HEK293 (cell line): Measurements from ENCODE around the gene FANK1.

Source experiments
- CTCF ChIA-PET: fragments of 350-600 bp; formaldehyde crosslinking; extraction: SDS; loops from one replicate; lab custom pipeline; 2021; ENCODE audit warnings: antibody characterized with exemption; lab: Yijun Ruan, JAX
- POLR2A ChIA-PET: fragments of 300-600 bp; formaldehyde crosslinking; extraction: SDS; loops from one replicate; lab custom pipeline; 2020; ENCODE audit warnings: antibody characterized with exemption, inconsistent platforms; lab: Yijun Ruan, JAX
- H3K27ac ChIP-seq: fragments of 200-500 bp; sonication (Bioruptor generic); 2 replicates; pipeline ENCODE4 v1.5.1; 2014; ENCODE audit warnings: low read depth, low read length, control low read depth, inconsistent platforms; ENCODE audit errors: extremely low read depth
- H3K36me3 ChIP-seq, 2 experiments: fragments of 200-500 bp in 1 of 2; sonication (Bioruptor generic) in 1 of 2; 1 replicate in 1 of 2; 2 replicates in 1 of 2; pipeline ENCODE4 v1.5.1; 2014 to 2017; ENCODE audit warnings: inconsistent platforms in 2 of 2, low read length in 2 of 2; ENCODE audit not compliant: control insufficient read depth in 2 of 2, insufficient read depth in 1 of 2
- H3K4me1 ChIP-seq: fragments of 200-500 bp; sonication (Bioruptor generic); 2 replicates; pipeline ENCODE4 v1.5.1; 2014; ENCODE audit warnings: mild to moderate bottlenecking, low read length, inconsistent platforms; ENCODE audit not compliant: control insufficient read depth, insufficient read depth
- H3K4me3 ChIP-seq: 2 replicates; pipeline ENCODE4 v1.5.1; 2011; ENCODE audit warnings: low read depth, mild to moderate bottlenecking, control low read depth, low read length, moderate library complexity
- H3K9me3 ChIP-seq: fragments of 200-500 bp; sonication (Bioruptor generic); 2 replicates; pipeline ENCODE4 v1.5.1; 2014; ENCODE audit warnings: low read depth, low read length, inconsistent platforms; ENCODE audit not compliant: control insufficient read depth, insufficient read depth
- KLF16 ChIP-seq: fragments of 450-650 bp; formaldehyde crosslinking; IDR thresholded peaks from 2 replicates; pipeline ENCODE4 v1.5.1; 2017; ENCODE audit warnings: missing biosample characterization, missing genetic modification characterization
- KLF8 ChIP-seq: fragments of 450-650 bp; formaldehyde crosslinking; IDR thresholded peaks from 2 replicates; pipeline ENCODE4 v1.5.1; 2016; ENCODE audit warnings: missing biosample characterization, missing genetic modification characterization
- MEIS1 ChIP-seq: sonication (generic); formaldehyde crosslinking; IDR thresholded peaks from 2 replicates; pipeline ENCODE4 v1.8.1; 2022; ENCODE audit warnings: missing genetic modification reagents, mild to moderate bottlenecking, borderline replicate concordance
- OVOL3 ChIP-seq: fragments of 450-650 bp; formaldehyde crosslinking; IDR thresholded peaks from 2 replicates; pipeline ENCODE4 v1.5.1; 2016; ENCODE audit warnings: missing biosample characterization, missing genetic modification characterization
- SALL2 ChIP-seq: fragments of 450-650 bp; formaldehyde crosslinking; IDR thresholded peaks from 2 replicates; pipeline ENCODE4 v1.5.0; 2017; ENCODE audit warnings: missing biosample characterization, mild to moderate bottlenecking, missing genetic modification characterization, borderline replicate concordance
- YY2 ChIP-seq: fragments of 450-650 bp; formaldehyde crosslinking; IDR thresholded peaks from 2 replicates; pipeline ENCODE4 v1.5.1; 2016; ENCODE audit warnings: missing biosample characterization, missing genetic modification characterization
- ZEB2 ChIP-seq: fragments of 450-650 bp; formaldehyde crosslinking; IDR thresholded peaks from 2 replicates; pipeline ENCODE4 v1.5.1; 2016; ENCODE audit warnings: missing biosample characterization, missing genetic modification characterization
- ZFP69B ChIP-seq: fragments of 450-650 bp; formaldehyde crosslinking; IDR thresholded peaks from 2 replicates; pipeline ENCODE4 v1.5.1; 2016; ENCODE audit warnings: missing biosample characterization, missing genetic modification characterization
- ZNF114 ChIP-seq: fragments of 450-650 bp; formaldehyde crosslinking; IDR thresholded peaks from 2 replicates; pipeline ENCODE4 v1.5.0; 2017; ENCODE audit warnings: missing biosample characterization, missing genetic modification characterization
- ZNF146 ChIP-seq: fragments of 450-650 bp; formaldehyde crosslinking; IDR thresholded peaks from 2 replicates; pipeline ENCODE4 v1.5.1; 2016; ENCODE audit warnings: missing biosample characterization, missing genetic modification characterization
- ZNF19 ChIP-seq: fragments of 450-650 bp; formaldehyde crosslinking; IDR thresholded peaks from 2 replicates; pipeline ENCODE4; 2016; ENCODE audit warnings: missing biosample characterization, missing genetic modification characterization, low read depth
- ZNF221 ChIP-seq: fragments of 450-650 bp; formaldehyde crosslinking; IDR thresholded peaks from 2 replicates; pipeline ENCODE4 v1.5.1; 2017; ENCODE audit warnings: missing biosample characterization, missing genetic modification characterization, borderline replicate concordance
- ZNF24 ChIP-seq: fragments of 450-650 bp; formaldehyde crosslinking; IDR thresholded peaks from 2 replicates; pipeline ENCODE4 v1.5.1; 2016; ENCODE audit warnings: missing biosample characterization, missing genetic modification characterization
- ZNF416 ChIP-seq: fragments of 450-650 bp; formaldehyde crosslinking; IDR thresholded peaks from 2 replicates; pipeline ENCODE4 v1.5.1; 2016; ENCODE audit warnings: missing biosample characterization, missing genetic modification characterization
- ZNF433 ChIP-seq: fragments of 450-650 bp; formaldehyde crosslinking; IDR thresholded peaks from 2 replicates; pipeline ENCODE4 v1.5.1; 2016; ENCODE audit warnings: missing biosample characterization, missing genetic modification characterization, low read depth
- ZNF544 ChIP-seq: fragments of 450-650 bp; formaldehyde crosslinking; IDR thresholded peaks from 2 replicates; pipeline ENCODE4 v1.5.0; 2017; ENCODE audit warnings: missing biosample characterization, missing genetic modification characterization
- ZNF555 ChIP-seq: fragments of 450-650 bp; formaldehyde crosslinking; conservative IDR thresholded peaks from 2 replicates; pipeline ENCODE4 v1.5.1; 2017; ENCODE audit warnings: missing biosample characterization, mild to moderate bottlenecking, missing genetic modification characterization, inconsistent platforms
- ZNF610 ChIP-seq: fragments of 450-650 bp; formaldehyde crosslinking; IDR thresholded peaks from 2 replicates; pipeline ENCODE4 v1.5.1; 2016; ENCODE audit warnings: missing biosample characterization, missing genetic modification characterization, borderline replicate concordance
- ZNF664 ChIP-seq: fragments of 450-650 bp; formaldehyde crosslinking; IDR thresholded peaks from 2 replicates; pipeline ENCODE4 v1.5.1; 2016; ENCODE audit warnings: missing biosample characterization, missing genetic modification characterization
- ZNF776 ChIP-seq: fragments of 450-650 bp; formaldehyde crosslinking; IDR thresholded peaks from 2 replicates; pipeline ENCODE4 v1.5.0; 2017; ENCODE audit warnings: missing biosample characterization, missing genetic modification characterization, borderline replicate concordance
- ZNF830 ChIP-seq: fragments of 450-650 bp; IDR thresholded peaks from 2 replicates; pipeline ENCODE4 v1.5.0; 2018; ENCODE audit warnings: missing biosample characterization, missing genetic modification characterization, low read depth, mild to moderate bottlenecking, moderate library complexity
- TF ChIP-seq, protein P1 (sequence below): fragments of 450-650 bp; formaldehyde crosslinking; IDR thresholded peaks from 2 replicates; pipeline ENCODE4 v1.5.1; 2016; ENCODE audit warnings: missing biosample characterization, missing genetic modification characterization
- TF ChIP-seq, protein P2 (sequence below): fragments of 450-650 bp; formaldehyde crosslinking; IDR thresholded peaks from 2 replicates; pipeline ENCODE4 v1.5.1; 2016; ENCODE audit warnings: missing biosample characterization, missing genetic modification characterization, borderline replicate concordance
- TF ChIP-seq, protein P3 (sequence below): fragments of 450-650 bp; formaldehyde crosslinking; IDR thresholded peaks from 2 replicates; pipeline ENCODE4 v1.5.1; 2017; ENCODE audit warnings: missing biosample characterization, missing genetic modification characterization
- TF ChIP-seq, protein P4 (sequence below): fragments of 450-650 bp; formaldehyde crosslinking; IDR thresholded peaks from 2 replicates; pipeline ENCODE4 v1.5.1; 2016; ENCODE audit warnings: missing biosample characterization, missing genetic modification characterization
- TF ChIP-seq, protein P5 (sequence below): fragments of 450-650 bp; formaldehyde crosslinking; IDR thresholded peaks from 2 replicates; pipeline ENCODE4 v1.5.1; 2016; ENCODE audit warnings: missing biosample characterization, missing genetic modification characterization

FANK1 gene

DNA sequence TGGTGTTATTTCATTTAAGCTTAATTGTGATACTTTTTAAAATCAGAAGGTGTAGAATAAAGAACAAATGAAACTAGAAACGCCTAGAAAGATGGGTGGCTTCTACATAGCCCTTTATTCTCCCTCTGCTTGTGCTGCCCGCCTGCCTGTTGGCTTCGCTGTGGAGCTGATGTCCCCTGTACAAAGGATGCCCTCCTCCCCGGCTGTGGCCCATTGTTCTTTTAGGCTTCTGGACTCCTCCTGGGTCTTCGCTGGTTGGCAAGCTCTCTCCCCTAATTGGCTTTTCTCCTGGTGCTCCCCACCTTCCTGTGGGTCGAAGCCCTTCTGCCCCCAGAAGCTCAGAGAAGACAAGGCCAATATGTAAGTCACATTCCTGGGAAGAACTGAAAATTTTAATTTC, 98.2 kb downstream of the FANK1 start:
- no peaks in the 10 kb centered on the region for H3K9me3 ChIP-seq
- no peaks in the 10 kb centered on the region for H3K4me1 ChIP-seq
- no peak overlapping the region for H3K4me3 ChIP-seq
- H3K36me3 ChIP-seq = no peaks in the 10 kb centered on the region
- TF ChIP-seq ZNF610 (tag by site-specific recombination) (no peak), MEIS1 (CRISPR knock-in tag) (no peak), ZNF24 (no peak), YY2 (no peak), ZNF555 (tag by site-specific recombination) (no peak), ZFP69B (tag by site-specific recombination) (no peak)
- CTCF ChIA-PET = interaction anchor here (0.5 kb wide), 2 partner anchors 43 to 422 kb away, joined by 3 to 6 read pairs; no protein-coding TSS in a partner anchor
- no peak overlapping the region for H3K27ac ChIP-seq
- POLR2A ChIA-PET = no interaction called here

DNA sequence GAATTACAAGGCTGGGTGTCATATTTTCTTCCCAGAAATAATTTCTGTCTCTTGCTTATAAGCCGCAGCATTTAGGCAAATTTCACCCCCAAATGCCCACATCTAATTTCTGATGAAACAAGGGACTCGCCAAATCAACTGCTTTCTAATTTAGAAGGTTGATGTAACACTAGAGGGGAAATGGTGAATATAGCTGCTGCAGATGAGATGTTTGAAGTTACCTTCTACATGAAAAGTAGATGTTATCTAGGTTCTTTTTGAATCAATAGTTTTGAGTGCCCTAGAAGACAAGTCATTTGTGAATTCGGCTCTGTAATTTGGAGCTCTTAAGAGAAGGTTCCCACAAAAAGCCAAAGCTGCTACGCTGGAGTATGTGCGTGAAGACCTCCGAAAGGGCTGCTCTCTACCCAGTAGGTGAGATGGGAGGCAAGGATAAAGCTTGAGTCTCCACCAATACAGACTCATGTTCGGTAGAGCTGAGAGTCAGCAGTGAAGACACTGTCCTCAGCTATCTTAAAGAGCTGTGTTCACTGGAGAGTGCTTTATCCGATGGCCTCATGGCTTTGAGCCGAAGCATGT, 99.5 kb downstream of the FANK1 start:
- H3K4me1 ChIP-seq = no peaks in the 10 kb centered on the region
- H3K9me3 ChIP-seq = no peaks in the 10 kb centered on the region
- POLR2A ChIA-PET = no interaction called here
- no peak for TF ChIP-seq ZNF19
- TF ChIP-seq KLF8 (tag by site-specific recombination) = no peak
- TF ChIP-seq ZNF544 (tag by site-specific recombination) = no peak
- TF ChIP-seq, protein P1, sequence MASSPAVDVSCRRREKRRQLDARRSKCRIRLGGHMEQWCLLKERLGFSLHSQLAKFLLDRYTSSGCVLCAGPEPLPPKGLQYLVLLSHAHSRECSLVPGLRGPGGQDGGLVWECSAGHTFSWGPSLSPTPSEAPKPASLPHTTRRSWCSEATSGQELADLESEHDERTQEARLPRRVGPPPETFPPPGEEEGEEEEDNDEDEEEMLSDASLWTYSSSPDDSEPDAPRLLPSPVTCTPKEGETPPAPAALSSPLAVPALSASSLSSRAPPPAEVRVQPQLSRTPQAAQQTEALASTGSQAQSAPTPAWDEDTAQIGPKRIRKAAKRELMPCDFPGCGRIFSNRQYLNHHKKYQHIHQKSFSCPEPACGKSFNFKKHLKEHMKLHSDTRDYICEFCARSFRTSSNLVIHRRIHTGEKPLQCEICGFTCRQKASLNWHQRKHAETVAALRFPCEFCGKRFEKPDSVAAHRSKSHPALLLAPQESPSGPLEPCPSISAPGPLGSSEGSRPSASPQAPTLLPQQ (tag by site-specific recombination) = no peak
- TF ChIP-seq ZNF830 (tag by site-specific recombination) = no peak
- TF ChIP-seq ZNF221 = no peak
- TF ChIP-seq ZNF433 (tag by site-specific recombination) = no peak
- no peak for TF ChIP-seq ZNF416 (tag by site-specific recombination)
- TF ChIP-seq, protein P2, sequence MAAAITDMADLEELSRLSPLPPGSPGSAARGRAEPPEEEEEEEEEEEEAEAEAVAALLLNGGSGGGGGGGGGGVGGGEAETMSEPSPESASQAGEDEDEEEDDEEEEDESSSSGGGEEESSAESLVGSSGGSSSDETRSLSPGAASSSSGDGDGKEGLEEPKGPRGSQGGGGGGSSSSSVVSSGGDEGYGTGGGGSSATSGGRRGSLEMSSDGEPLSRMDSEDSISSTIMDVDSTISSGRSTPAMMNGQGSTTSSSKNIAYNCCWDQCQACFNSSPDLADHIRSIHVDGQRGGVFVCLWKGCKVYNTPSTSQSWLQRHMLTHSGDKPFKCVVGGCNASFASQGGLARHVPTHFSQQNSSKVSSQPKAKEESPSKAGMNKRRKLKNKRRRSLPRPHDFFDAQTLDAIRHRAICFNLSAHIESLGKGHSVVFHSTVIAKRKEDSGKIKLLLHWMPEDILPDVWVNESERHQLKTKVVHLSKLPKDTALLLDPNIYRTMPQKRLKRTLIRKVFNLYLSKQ (tag by site-specific recombination) = no peak
- no peak for TF ChIP-seq KLF16 (tag by site-specific recombination)
- H3K27ac ChIP-seq = no peak overlapping the region
- no peak overlapping the region for H3K4me3 ChIP-seq
- CTCF ChIA-PET = interaction anchor here (0.7 to 0.8 kb wide), 2 partner anchors 13 to 508 kb away, joined by 3 read pairs; no protein-coding TSS in a partner anchor
- H3K36me3 ChIP-seq = no peaks in the 10 kb centered on the region

DNA sequence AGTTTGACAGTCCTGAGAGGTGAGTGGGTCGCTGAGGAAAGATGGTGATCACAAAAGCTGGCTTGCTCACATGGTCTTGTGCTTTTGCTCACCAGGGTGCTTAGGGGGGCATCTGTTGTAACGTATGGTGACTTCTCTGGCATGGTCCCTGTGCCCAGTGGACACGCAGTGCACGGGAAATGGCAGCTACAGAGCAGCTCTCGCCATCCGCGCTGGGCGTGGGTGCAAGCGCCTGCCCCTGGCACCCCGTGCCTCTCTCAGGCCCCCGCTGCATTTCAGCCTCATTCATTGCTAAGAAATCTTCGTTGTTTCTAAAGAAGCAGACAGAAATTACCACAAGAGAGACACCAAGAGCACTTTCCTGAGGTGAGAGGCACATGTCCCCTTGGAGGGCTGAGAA, 101.2 kb downstream of the FANK1 start:
- ChIA-PET CTCF (interaction anchor here (0.7 to 0.8 kb wide), 2 partner anchors 12 to 24 kb away, joined by 3 read pairs; no protein-coding TSS in a partner anchor), POLR2A (no interaction called here)
- H3K4me3 ChIP-seq = no peak overlapping the region
- H3K4me1 ChIP-seq = no peaks in the 10 kb centered on the region
- H3K9me3 ChIP-seq = no peaks in the 10 kb centered on the region
- H3K27ac ChIP-seq = no peak overlapping the region
- H3K36me3 ChIP-seq = no peaks in the 10 kb centered on the region
- TF ChIP-seq SALL2 (tag by site-specific recombination) = no peak
- TF ChIP-seq ZNF776 = no peak
- TF ChIP-seq, protein P3, sequence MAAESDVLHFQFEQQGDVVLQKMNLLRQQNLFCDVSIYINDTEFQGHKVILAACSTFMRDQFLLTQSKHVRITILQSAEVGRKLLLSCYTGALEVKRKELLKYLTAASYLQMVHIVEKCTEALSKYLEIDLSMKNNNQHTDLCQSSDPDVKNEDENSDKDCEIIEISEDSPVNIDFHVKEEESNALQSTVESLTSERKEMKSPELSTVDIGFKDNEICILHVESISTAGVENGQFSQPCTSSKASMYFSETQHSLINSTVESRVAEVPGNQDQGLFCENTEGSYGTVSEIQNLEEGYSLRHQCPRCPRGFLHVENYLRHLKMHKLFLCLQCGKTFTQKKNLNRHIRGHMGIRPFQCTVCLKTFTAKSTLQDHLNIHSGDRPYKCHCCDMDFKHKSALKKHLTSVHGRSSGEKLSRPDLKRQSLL (tag by site-specific recombination) = no peak
- no peak for TF ChIP-seq OVOL3
- no peak for TF ChIP-seq ZNF114
- TF ChIP-seq, protein P4, sequence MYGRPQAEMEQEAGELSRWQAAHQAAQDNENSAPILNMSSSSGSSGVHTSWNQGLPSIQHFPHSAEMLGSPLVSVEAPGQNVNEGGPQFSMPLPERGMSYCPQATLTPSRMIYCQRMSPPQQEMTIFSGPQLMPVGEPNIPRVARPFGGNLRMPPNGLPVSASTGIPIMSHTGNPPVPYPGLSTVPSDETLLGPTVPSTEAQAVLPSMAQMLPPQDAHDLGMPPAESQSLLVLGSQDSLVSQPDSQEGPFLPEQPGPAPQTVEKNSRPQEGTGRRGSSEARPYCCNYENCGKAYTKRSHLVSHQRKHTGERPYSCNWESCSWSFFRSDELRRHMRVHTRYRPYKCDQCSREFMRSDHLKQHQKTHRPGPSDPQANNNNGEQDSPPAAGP = no peak
- no peak for TF ChIP-seq ZNF146 (tag by site-specific recombination)
- no peak for TF ChIP-seq ZEB2 (tag by site-specific recombination)
- TF ChIP-seq, protein P5, sequence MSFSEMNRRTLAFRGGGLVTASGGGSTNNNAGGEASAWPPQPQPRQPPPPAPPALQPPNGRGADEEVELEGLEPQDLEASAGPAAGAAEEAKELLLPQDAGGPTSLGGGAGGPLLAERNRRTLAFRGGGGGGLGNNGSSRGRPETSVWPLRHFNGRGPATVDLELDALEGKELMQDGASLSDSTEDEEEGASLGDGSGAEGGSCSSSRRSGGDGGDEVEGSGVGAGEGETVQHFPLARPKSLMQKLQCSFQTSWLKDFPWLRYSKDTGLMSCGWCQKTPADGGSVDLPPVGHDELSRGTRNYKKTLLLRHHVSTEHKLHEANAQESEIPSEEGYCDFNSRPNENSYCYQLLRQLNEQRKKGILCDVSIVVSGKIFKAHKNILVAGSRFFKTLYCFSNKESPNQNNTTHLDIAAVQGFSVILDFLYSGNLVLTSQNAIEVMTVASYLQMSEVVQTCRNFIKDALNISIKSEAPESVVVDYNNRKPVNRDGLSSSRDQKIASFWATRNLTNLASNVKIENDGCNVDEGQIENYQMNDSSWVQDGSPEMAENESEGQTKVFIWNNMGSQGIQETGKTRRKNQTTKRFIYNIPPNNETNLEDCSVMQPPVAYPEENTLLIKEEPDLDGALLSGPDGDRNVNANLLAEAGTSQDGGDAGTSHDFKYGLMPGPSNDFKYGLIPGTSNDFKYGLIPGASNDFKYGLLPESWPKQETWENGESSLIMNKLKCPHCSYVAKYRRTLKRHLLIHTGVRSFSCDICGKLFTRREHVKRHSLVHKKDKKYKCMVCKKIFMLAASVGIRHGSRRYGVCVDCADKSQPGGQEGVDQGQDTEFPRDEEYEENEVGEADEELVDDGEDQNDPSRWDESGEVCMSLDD (tag by site-specific recombination) = no peak
- TF ChIP-seq ZNF664 (tag by site-specific recombination) = no peak
